ENCODE measurements around the gene ZNG1E. TPM values are rescaled to one million over a fixed set of nuclear protein-coding genes. Genes with fewer than 3 reads are reported as not detected.

Gene ZNG1E
- total and polyA plus RNA-seq, 11 donors, result 7.8 to 30.8 (median 15.9) TPM

Other genes with a start within 250 kb of the ZNG1E start
- under 1 TPM in 3 of 9 donors, not detected in 6; 0.10 to 0.21 (median 0.19) TPM for gene FOXD4L4, start 61.2 kb downstream of the ZNG1E start, total RNA-seq
- gene FOXD4L4, start 61.2 kb downstream of the ZNG1E start, polyA plus RNA-seq, result under 1 TPM in 1 of 2 donors, not detected in 1; 0.04 TPM

Data from heart left ventricle (tissue), 11 donors.